ENCODE results near the gene DSTYK.
A peak's percentile ranks its signal among the peaks of the same experiment; 100 is the strongest.

The DSTYK gene

GRCh38 chr1:205250699-205251098 lies 39.2 kb upstream of the DSTYK start:
- H3K27ac ChIP-seq (ENCODE audit: low read depth in 2 of 2, low read length in 2 of 2): no peak overlapping the region
- no peaks in the 10 kb centered on the region for H3K9me3 ChIP-seq (ENCODE audit: control insufficient read depth in 2 of 2, low read length in 2 of 2)
- no peak overlapping the region for H3K9ac ChIP-seq (ENCODE audit: low read depth in 1 of 2, low read length in 2 of 2)
- H3K36me3 ChIP-seq (ENCODE audit: control insufficient read depth in 2 of 2, insufficient read depth in 2 of 2, low read length in 2 of 2): no peaks in the 10 kb centered on the region
- peaks cover 0 to 2% of the 10 kb centered on the region in 2 donors for H3K27me3 ChIP-seq (ENCODE audit: control insufficient read depth in 2 of 2, insufficient read depth in 2 of 2, low read length in 2 of 2)
- H3K4me1 ChIP-seq (ENCODE audit: control insufficient read depth in 2 of 2, insufficient read depth in 2 of 2, low read length in 2 of 2): peaks cover 10 to 17% of the 10 kb centered on the region in 2 donors
- no peak overlapping the region for H3K4me3 ChIP-seq (ENCODE audit: low read length in 2 of 2)

GRCh38 chr1:205249651-205250050 lies 38.1 kb upstream of the DSTYK start:
- peaks cover 0 to 2% of the 10 kb centered on the region in 2 donors for H3K27me3 ChIP-seq (ENCODE audit: control insufficient read depth in 2 of 2, insufficient read depth in 2 of 2, low read length in 2 of 2)
- no peaks in the 10 kb centered on the region for H3K36me3 ChIP-seq (ENCODE audit: control insufficient read depth in 2 of 2, insufficient read depth in 2 of 2, low read length in 2 of 2)
- H3K4me3 ChIP-seq (ENCODE audit: low read length in 2 of 2): no peak overlapping the region
- H3K27ac ChIP-seq (ENCODE audit: low read depth in 2 of 2, low read length in 2 of 2): no peak overlapping the region
- H3K9ac ChIP-seq (ENCODE audit: low read depth in 1 of 2, low read length in 2 of 2): no peak overlapping the region
- peaks cover 10 to 17% of the 10 kb centered on the region in 2 donors for H3K4me1 ChIP-seq (ENCODE audit: control insufficient read depth in 2 of 2, insufficient read depth in 2 of 2, low read length in 2 of 2)
- no peaks in the 10 kb centered on the region for H3K9me3 ChIP-seq (ENCODE audit: control insufficient read depth in 2 of 2, low read length in 2 of 2)

GRCh38 chr1:205248793-205249601 lies 37.5 kb upstream of the DSTYK start:
- H3K4me3 ChIP-seq (ENCODE audit: low read length in 2 of 2): no peak overlapping the region
- H3K27me3 ChIP-seq (ENCODE audit: control insufficient read depth in 2 of 2, insufficient read depth in 2 of 2, low read length in 2 of 2): peaks cover 0 to 2% of the 10 kb centered on the region in 2 donors
- H3K36me3 ChIP-seq (ENCODE audit: control insufficient read depth in 2 of 2, insufficient read depth in 2 of 2, low read length in 2 of 2): no peaks in the 10 kb centered on the region
- H3K4me1 ChIP-seq (ENCODE audit: control insufficient read depth in 2 of 2, insufficient read depth in 2 of 2, low read length in 2 of 2): peaks cover 10 to 17% of the 10 kb centered on the region in 2 donors
- H3K27ac ChIP-seq (ENCODE audit: low read depth in 2 of 2, low read length in 2 of 2): peak overlapping the region in 1 of 2 donors; percentile 20
- H3K9me3 ChIP-seq (ENCODE audit: control insufficient read depth in 2 of 2, low read length in 2 of 2): no peaks in the 10 kb centered on the region
- no peak overlapping the region for H3K9ac ChIP-seq (ENCODE audit: low read depth in 1 of 2, low read length in 2 of 2)

GRCh38 chr1:205247130-205247921 lies 35.8 kb upstream of the DSTYK start:
- H3K4me1 ChIP-seq (ENCODE audit: control insufficient read depth in 2 of 2, insufficient read depth in 2 of 2, low read length in 2 of 2): peaks cover 10 to 17% of the 10 kb centered on the region in 2 donors
- H3K9me3 ChIP-seq (ENCODE audit: control insufficient read depth in 2 of 2, low read length in 2 of 2): no peaks in the 10 kb centered on the region
- H3K27me3 ChIP-seq (ENCODE audit: control insufficient read depth in 2 of 2, insufficient read depth in 2 of 2, low read length in 2 of 2): peaks cover 0 to 2% of the 10 kb centered on the region in 2 donors
- H3K27ac ChIP-seq (ENCODE audit: low read depth in 2 of 2, low read length in 2 of 2): no peak overlapping the region
- no peak overlapping the region for H3K9ac ChIP-seq (ENCODE audit: low read depth in 1 of 2, low read length in 2 of 2)
- H3K4me3 ChIP-seq (ENCODE audit: low read length in 2 of 2): no peak overlapping the region
- H3K36me3 ChIP-seq (ENCODE audit: control insufficient read depth in 2 of 2, insufficient read depth in 2 of 2, low read length in 2 of 2): no peaks in the 10 kb centered on the region

GRCh38 chr1:205246351-205247119 lies 35.0 kb upstream of the DSTYK start:
- no peaks in the 10 kb centered on the region for H3K9me3 ChIP-seq (ENCODE audit: control insufficient read depth in 2 of 2, low read length in 2 of 2)
- H3K4me3 ChIP-seq (ENCODE audit: low read length in 2 of 2): no peak overlapping the region
- H3K36me3 ChIP-seq (ENCODE audit: control insufficient read depth in 2 of 2, insufficient read depth in 2 of 2, low read length in 2 of 2): no peaks in the 10 kb centered on the region
- peaks cover 0 to 2% of the 10 kb centered on the region in 2 donors for H3K27me3 ChIP-seq (ENCODE audit: control insufficient read depth in 2 of 2, insufficient read depth in 2 of 2, low read length in 2 of 2)
- peaks cover 10 to 17% of the 10 kb centered on the region in 2 donors for H3K4me1 ChIP-seq (ENCODE audit: control insufficient read depth in 2 of 2, insufficient read depth in 2 of 2, low read length in 2 of 2)
- H3K27ac ChIP-seq (ENCODE audit: low read depth in 2 of 2, low read length in 2 of 2): no peak overlapping the region
- no peak overlapping the region for H3K9ac ChIP-seq (ENCODE audit: low read depth in 1 of 2, low read length in 2 of 2)

GRCh38 chr1:205245096-205245495 lies 33.6 kb upstream of the DSTYK start:
- no peak overlapping the region for H3K9ac ChIP-seq (ENCODE audit: low read depth in 1 of 2, low read length in 2 of 2)
- no peaks in the 10 kb centered on the region for H3K9me3 ChIP-seq (ENCODE audit: control insufficient read depth in 2 of 2, low read length in 2 of 2)
- H3K27me3 ChIP-seq (ENCODE audit: control insufficient read depth in 2 of 2, insufficient read depth in 2 of 2, low read length in 2 of 2): peaks cover 0 to 2% of the 10 kb centered on the region in 2 donors
- peaks cover 10 to 17% of the 10 kb centered on the region in 2 donors for H3K4me1 ChIP-seq (ENCODE audit: control insufficient read depth in 2 of 2, insufficient read depth in 2 of 2, low read length in 2 of 2)
- no peak overlapping the region for H3K4me3 ChIP-seq (ENCODE audit: low read length in 2 of 2)
- H3K36me3 ChIP-seq (ENCODE audit: control insufficient read depth in 2 of 2, insufficient read depth in 2 of 2, low read length in 2 of 2): no peaks in the 10 kb centered on the region
- H3K27ac ChIP-seq (ENCODE audit: low read depth in 2 of 2, low read length in 2 of 2): no peak overlapping the region

GRCh38 chr1:205244384-205244783 lies 32.9 kb upstream of the DSTYK start:
- H3K27ac ChIP-seq (ENCODE audit: low read depth in 2 of 2, low read length in 2 of 2): no peak overlapping the region
- no peak overlapping the region for H3K9ac ChIP-seq (ENCODE audit: low read depth in 1 of 2, low read length in 2 of 2)
- no peak overlapping the region for H3K4me3 ChIP-seq (ENCODE audit: low read length in 2 of 2)
- H3K9me3 ChIP-seq (ENCODE audit: control insufficient read depth in 2 of 2, low read length in 2 of 2): no peaks in the 10 kb centered on the region
- peaks cover 6 to 13% of the 10 kb centered on the region in 2 donors for H3K4me1 ChIP-seq (ENCODE audit: control insufficient read depth in 2 of 2, insufficient read depth in 2 of 2, low read length in 2 of 2)
- H3K36me3 ChIP-seq (ENCODE audit: control insufficient read depth in 2 of 2, insufficient read depth in 2 of 2, low read length in 2 of 2): no peaks in the 10 kb centered on the region
- peaks cover 0 to 2% of the 10 kb centered on the region in 2 donors for H3K27me3 ChIP-seq (ENCODE audit: control insufficient read depth in 2 of 2, insufficient read depth in 2 of 2, low read length in 2 of 2)

- Histone ChIP-seq H3K36me3 (ENCODE audit: control insufficient read depth in 2 of 2, insufficient read depth in 2 of 2, low read length in 2 of 2) (no peaks in the 10 kb centered on the region), H3K9ac (ENCODE audit: low read depth in 1 of 2, low read length in 2 of 2) (no peak overlapping the region), H3K27ac (ENCODE audit: low read depth in 2 of 2, low read length in 2 of 2) (no peak overlapping the region), H3K27me3 (ENCODE audit: control insufficient read depth in 2 of 2, insufficient read depth in 2 of 2, low read length in 2 of 2) (no peaks in the 10 kb centered on the region), H3K4me3 (ENCODE audit: low read length in 2 of 2) (no peak overlapping the region), H3K4me1 (ENCODE audit: control insufficient read depth in 2 of 2, insufficient read depth in 2 of 2, low read length in 2 of 2) (peaks cover under 1 to 5% of the 10 kb centered on the region in 2 donors), H3K9me3 (ENCODE audit: control insufficient read depth in 2 of 2, low read length in 2 of 2) (no peaks in the 10 kb centered on the region)
These were observed 32.1 kb upstream of the DSTYK start for GRCh38 chr1:205243350-205244191.

GRCh38 chr1:205241366-205242030 lies 30.0 kb upstream of the DSTYK start:
- Histone ChIP-seq H3K9me3 (ENCODE audit: control insufficient read depth in 2 of 2, low read length in 2 of 2) (no peaks in the 10 kb centered on the region), H3K27me3 (ENCODE audit: control insufficient read depth in 2 of 2, insufficient read depth in 2 of 2, low read length in 2 of 2) (no peaks in the 10 kb centered on the region), H3K9ac (ENCODE audit: low read depth in 1 of 2, low read length in 2 of 2) (no peak overlapping the region), H3K27ac (ENCODE audit: low read depth in 2 of 2, low read length in 2 of 2) (no peak overlapping the region), H3K4me1 (ENCODE audit: control insufficient read depth in 2 of 2, insufficient read depth in 2 of 2, low read length in 2 of 2) (peaks cover 0 to 2% of the 10 kb centered on the region in 2 donors), H3K4me3 (ENCODE audit: low read length in 2 of 2) (no peak overlapping the region), H3K36me3 (ENCODE audit: control insufficient read depth in 2 of 2, insufficient read depth in 2 of 2, low read length in 2 of 2) (no peaks in the 10 kb centered on the region)
